HG02840 (cell line): ENCODE data around the gene CGB1.
"Not testable (repeated sequence)": the region's sequence is repeated elsewhere in the genome, so short reads cannot be mapped to it uniquely, and the experiment has no call there.

Source experiments
- ATAC-seq: cut with Tn5 transposase; IDR thresholded peaks from one replicate; pipeline ENCODE4 v1.9.1; 2021; ENCODE audit warnings: mild to moderate bottlenecking, moderate library complexity, moderate number of reproducible peaks; ENCODE audit not compliant: unreplicated experiment, low FRiP score

CGB1 gene

DNA sequence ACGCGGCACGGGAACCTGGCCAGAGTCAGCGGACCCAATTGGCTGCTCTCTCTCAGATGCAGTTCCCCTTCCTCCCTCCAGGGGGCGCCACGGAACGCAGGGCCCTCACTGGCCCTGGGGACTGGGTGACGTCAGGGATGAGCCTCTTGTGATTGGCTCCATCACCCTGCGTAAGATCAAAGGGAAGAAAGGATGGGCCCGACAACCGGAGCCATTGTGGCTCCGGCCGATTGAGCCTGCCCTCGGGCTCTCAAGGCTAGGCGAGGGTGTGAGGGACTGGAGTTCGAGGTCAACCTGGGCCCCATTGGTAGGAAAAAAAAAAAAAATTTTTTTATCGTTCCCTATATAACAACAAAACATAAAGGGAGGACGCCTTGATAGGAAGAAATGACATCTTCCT, at the start of gene CGB1:
CGB1 (minus strand) TSS at position 81 of the 400 bp plus-strand sequence. CDS start 184 bp downstream, outside the sequence.
- not testable (repeated sequence) for ATAC-seq

GRCh38 chr19:49086296-49086695, 49.6 kb upstream of the CGB1 start:
- no peak for ATAC-seq

GRCh38 chr19:49085868-49086232, 49.2 kb upstream of the CGB1 start:
- no peak for ATAC-seq

- peak; percentile 90 for ATAC-seq
Observed at GRCh38 chr19:49085020-49085867, 48.5 kb upstream of the CGB1 start, which contains the start of gene SNRNP70. Gene SNRNP70 (plus strand): TSS chr19:49085451. CDS start chr19:49086415, 964 bp downstream.

DNA sequence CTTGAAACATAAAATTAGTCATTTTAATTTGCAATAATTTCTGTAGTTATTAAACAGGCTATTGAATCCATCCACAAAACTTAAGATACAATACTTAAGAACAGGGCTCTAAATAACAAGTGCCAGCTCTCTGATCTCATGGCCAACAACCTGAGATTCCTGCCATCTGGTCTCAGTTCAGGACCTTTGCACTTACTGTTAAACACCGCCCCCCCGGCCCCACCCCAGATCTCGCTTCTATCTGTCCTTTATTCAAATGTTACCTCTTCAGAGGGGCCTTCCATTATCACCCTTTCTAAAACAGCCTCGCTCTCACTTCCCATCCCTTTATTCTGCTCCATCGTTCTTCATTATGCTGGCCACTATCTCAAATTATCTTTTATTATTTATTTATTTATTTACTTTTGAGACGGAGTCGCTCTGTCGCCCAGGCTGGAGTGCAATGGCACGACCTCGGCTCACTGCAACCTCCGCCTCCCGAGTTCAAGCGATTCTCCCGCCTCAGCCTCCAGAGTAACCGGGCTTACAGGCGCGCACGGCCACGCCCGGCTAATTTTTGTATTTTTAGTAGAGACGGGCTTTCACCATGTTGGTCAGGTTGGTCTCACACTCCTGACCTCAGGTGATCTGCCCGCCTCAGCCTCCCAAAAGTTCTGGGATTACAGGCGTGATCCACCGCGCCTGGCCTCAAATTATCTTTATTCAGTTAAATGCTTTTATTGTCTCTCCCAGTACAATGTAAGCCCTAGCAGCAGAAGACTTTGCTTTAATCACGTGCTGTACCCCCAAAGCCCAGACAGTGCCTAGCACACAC, 47.7 kb upstream of the CGB1 start:
- ATAC-seq, result no peak

DNA sequence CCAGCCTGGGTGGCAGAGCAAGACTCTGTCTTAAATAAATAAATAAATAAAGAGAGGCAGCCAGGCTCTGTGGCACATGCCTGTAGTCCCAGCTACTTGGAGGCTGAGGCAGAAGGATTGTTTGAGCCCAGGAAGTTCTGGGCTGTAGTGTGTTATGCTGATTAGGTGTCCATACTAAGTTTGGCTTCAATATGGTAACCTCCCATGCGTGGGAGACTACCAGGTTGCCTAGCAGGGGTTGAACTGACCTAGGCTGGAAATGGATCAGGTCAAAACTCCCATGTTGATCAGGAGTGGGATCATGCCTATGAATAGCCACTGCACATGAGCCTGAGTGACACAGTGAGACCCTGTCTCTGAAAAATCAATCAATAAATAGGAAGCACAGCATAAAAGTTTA, 44.6 kb upstream of the CGB1 start:
- ATAC-seq, result no peak

DNA sequence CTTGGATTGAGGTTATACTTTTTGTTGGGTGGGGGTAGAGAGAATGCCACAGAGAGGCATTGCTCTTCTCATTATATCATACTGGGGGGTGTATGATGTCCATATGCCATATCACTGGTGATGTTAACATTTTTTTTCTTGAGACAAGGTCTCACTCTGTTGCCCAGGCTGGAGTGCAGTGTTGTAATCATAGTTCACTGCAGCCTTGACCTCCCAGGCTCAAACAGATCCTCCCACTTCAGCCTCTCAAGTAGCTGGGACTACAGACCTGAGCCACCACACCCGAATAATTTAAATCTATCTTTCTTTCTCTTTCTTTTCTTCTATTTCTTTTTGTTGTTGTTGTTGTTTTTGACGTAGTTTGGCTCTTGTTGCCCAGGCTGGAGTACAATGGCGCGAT, 43.7 kb upstream of the CGB1 start:
- ATAC-seq, result no peak

DNA sequence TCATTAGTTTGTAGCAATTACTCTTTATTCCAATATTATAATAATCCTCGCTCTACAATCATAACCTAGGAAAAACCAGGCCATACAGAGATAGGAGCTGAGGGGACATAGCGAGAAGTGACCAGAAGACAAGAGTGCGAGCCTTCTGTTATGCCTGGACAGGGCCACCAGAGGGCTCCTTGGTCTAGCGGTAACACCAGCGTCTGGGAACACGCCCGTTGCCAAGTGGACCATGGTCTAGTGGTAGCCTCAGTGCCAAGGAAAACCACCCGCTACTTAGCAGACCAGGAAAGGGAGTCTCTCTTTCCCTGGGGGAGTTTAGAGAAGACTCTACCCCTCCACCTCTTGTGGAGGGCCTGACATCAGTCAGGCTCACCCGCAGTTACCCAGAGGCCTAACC, 38.2 kb upstream of the CGB1 start:
- not testable (repeated sequence) for ATAC-seq

DNA sequence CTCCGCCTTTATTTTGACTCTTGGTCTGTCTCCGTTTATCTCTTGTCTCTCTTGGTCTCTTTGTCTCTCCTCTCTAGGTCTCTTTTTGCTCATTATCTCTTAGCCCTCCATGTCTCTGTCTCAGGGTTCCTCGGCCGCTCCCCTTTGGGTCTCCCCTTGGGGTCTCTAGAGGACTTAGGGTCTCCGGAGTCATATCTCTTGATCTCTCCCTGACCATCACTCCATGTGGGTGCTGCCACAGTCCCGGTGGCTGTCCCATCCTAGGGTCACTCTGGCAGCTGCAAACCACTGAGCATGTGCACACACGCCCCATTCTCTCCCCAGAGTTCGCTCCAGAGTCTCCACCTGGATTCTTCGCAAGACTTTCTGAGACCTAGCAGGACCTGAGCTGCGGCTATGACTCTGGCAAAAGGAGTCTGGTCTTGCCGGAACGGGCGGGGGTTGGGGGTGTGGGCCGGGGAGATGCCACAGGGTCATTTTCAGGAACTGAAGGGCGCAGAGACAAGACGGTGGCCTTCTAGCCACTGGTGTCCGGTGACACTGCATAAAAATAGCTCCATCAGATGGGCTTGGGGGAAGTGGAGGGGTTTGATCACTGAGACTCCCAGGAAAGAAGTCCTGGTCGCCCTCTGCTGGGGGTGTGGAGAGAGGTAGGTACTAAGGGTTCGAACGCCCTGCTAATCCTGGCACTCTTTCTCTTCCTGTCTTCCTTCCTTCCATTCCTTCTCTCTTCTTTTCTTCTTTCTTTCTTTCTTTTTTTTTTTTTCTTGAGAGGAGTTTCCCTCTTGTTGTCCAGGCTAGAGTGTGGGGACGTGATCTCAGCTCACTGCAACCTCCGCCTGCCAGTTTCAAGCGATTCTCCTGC, 37.1 kb upstream of the CGB1 start:
- ATAC-seq, result no peak

DNA sequence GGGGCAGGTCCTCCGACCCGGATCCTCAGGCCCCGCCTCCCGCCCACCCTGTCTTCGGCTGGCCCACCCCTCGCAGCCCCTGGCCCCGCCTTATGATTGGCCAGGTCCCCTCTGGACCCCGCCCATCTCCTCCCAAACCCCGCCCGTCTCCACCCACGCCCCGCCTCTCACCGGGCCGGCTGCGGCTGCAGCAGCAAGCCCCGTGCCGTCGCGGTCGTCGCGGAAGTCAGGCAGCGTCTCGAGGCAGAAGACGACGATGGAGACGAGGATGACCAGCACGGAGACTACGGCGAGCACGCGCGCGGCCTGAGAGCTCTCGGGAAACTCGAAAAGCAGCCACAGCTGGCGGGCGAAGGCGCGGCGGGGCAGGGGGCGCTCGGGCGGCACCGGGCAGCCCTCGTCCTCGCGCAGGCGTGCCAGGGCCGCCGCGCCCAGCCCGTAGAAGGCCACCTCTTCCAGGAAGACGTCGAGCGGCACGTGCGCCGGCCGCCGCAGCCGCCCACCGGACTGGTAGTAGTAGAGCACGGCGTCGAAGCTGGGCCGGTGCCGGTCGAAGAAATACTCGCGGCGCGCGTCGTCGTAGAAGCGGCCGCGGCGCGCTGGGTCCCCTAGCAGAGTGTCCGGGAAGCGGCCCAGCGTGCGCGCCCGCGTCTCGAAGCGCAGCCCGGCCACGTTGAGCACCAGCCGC, 35.3 kb upstream of the CGB1 start:
- no peak for ATAC-seq

GRCh38 chr19:49070416-49070815, 33.7 kb upstream of the CGB1 start:
- ATAC-seq, result no peak

- no peak for ATAC-seq
Observed at GRCh38 chr19:49069026-49069425, 32.3 kb upstream of the CGB1 start.

DNA sequence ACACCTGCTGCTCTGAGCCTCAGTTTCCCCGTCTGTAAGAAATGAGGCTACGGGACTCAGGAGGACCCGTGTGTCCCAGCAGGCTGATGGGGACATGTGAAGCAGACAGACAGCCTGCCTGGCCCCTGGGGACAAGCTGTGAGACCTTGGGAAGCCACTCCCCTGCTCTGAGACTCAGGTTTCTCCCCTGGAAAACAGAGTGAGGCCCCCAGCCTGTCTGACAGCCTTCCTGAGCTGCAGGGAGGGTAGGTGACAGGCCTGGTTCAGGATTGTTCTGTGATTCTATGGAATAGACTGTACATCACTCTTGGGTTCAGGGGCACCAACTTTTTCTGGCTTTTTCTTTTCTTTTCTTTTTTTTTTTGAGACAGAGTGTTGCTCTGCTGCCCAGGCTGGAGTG, 30.9 kb upstream of the CGB1 start:
- ATAC-seq, result no peak

DNA sequence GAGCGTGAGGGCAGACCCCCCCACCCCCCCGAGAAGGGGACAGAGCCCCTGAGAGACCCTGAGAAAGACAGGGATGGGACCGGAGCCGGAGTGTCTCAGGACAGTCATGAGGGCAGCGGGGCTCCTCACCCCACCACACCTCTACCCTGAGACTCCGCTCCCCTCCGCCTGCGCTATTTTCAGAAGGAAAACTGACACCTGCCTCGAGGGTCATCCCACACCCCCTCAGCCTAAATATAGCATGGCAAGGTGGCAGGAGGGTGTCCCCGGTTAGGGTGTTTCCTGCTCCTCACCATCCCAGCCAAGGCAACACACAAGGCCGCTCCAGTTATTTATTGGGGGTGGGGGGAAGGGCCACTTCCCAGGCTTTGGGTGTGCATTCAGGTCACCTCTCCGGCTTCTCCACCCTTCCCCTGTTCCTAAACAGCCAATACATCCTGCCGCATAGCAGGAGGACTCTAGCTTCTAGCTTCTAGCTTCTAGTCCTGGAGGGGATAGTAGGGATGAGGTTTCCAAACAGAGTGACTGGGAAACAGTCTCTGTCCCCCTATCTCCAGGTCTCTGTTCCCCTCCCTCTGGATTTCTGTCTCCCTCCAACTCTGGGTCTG, 29.3 kb upstream of the CGB1 start:
- ATAC-seq, result no peak

GRCh38 chr19:49064768-49065611, 28.3 kb upstream of the CGB1 start, which contains the start of gene NTF4:
Gene NTF4 (minus strand): TSS chr19:49064818. CDS start chr19:49061997, 2,821 bp downstream.
- ATAC-seq, result no peak

DNA sequence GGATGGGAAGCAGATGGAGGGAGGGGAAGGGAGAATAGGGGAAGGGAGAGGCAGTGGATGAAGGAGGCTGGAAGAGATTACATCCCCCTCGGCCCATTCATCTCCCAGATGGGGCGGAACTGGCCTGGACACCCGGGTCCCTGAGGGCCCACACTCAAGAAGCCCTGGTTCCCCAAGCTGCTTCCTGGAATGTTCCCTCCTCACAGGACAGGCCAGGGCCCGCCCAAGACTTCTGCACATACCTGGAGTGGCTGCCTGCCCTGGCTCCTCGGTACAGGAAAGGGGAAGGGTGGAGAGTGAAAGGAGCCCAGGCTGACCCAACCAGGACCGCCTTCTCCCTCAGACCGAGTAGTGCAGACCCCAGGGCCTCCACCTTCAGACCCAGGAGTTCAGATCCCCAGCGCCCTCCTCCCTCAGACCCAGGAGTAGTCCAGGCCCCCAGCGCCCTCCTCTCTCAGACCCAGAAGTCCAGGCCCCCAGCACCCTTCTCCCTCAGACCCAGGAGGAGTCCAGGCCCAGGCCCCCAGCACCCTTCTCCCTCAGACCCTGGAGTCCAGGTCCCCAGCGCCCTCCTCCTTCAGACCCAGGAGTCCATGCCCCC, 27.4 kb upstream of the CGB1 start:
- ATAC-seq, result no peak

GRCh38 chr19:49061445-49061844, 24.8 kb upstream of the CGB1 start:
- ATAC-seq, result no peak

DNA sequence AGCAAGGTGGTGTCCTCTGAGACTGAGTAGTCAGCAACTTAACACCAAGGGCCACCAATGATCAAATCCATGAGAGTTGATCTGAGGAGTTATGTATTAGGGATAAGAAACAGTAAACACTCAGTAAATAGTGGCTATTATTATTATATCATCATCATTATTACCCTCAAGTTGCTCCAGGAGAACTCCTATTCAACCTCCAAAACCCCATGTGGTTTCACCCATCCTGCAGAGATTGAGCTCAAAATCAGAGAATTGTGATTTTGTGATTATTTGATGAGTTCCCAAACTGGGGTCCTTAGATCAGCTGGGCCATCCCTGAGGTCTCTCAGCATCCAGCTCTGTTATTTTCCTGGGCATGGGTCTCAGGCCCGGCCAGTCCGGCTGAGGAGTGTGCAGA, 24.3 kb upstream of the CGB1 start:
- no peak for ATAC-seq
